Upper lobe of left lung (tissue), 6 donors: ENCODE measurements around the gene MUS81. TPM values are rescaled to one million over a fixed set of nuclear protein-coding genes. Genes with fewer than 3 reads are reported as not detected.

Experiments
- ATAC-seq, 2 donors: fragments of 200-7000 bp; cut with Tn5 transposase; one replicate each; pipeline ENCODE4 v1.9.1; 2022; ENCODE audit warnings: mild to moderate bottlenecking in 2 of 2, moderate library complexity in 2 of 2; ENCODE audit not compliant: low FRiP score in 2 of 2
- DNase-seq, 2 donors: peaks; one replicate each; pipeline ENCODE4 v3.0.0-alpha.2; 2019 to 2020
- H3K27ac ChIP-seq, 4 donors: fragments of 200-600 bp; sonication (generic); one replicate each; pipeline ENCODE4 v1.5.1; 2016 to 2019
- H3K27me3 ChIP-seq, 4 donors: fragments of 200-600 bp; sonication (generic); one replicate each; pipeline ENCODE4 v1.5.1; 2017 to 2019
- H3K36me3 ChIP-seq, 4 donors: fragments of 200-600 bp; sonication (generic); one replicate each; pipeline ENCODE4 v1.5.1; 2016 to 2019
- H3K4me1 ChIP-seq, 4 donors: fragments of 200-600 bp; sonication (generic); one replicate each; pipeline ENCODE4 v1.5.1; 2018 to 2019
- H3K4me3 ChIP-seq, 4 donors: fragments of 200-600 bp; sonication (generic); one replicate each; pipeline ENCODE4 v1.5.1; 2017 to 2019; ENCODE audit warnings: mild to moderate bottlenecking in 2 of 4, moderate library complexity in 1 of 4
- H3K9me3 ChIP-seq, 4 donors: fragments of 200-600 bp; sonication (generic); one replicate each; pipeline ENCODE4 v1.5.1; 2018 to 2019
- CTCF ChIP-seq, 6 experiments: fragments of 450-650 bp in 4 of 6; fragments of 200-600 bp in 2 of 6; sonication (generic) in 2 of 6; IDR thresholded peaks; one replicate each; pipeline ENCODE4 v1.5.1; 2016 to 2019; ENCODE audit warnings: antibody characterized with exemption in 6 of 6
- EP300 ChIP-seq, 4 donors: sonication (generic); formaldehyde crosslinking; IDR thresholded peaks; one replicate each; pipeline ENCODE4 v1.5.1; 2017; ENCODE audit warnings: antibody characterized with exemption in 4 of 4, control low read depth in 2 of 4
- POLR2A ChIP-seq, 4 donors: fragments of 450-650 bp; IDR thresholded peaks; one replicate each; pipeline ENCODE4 v1.5.1; 2016 to 2017; ENCODE audit warnings: antibody characterized with exemption in 4 of 4, mild to moderate bottlenecking in 2 of 4
- POLR2AphosphoS5 ChIP-seq, 2 donors: sonication (generic); formaldehyde crosslinking; IDR thresholded peaks; one replicate each; pipeline ENCODE4 v1.5.1; 2017; ENCODE audit warnings: antibody characterized with exemption in 2 of 2
- WGBS, 2 donors: methylation state at CpG; one replicate each; pipeline ENCODE4 v1.1.5; 2017 to 2018; 5-methylcytosine and 5-hydroxymethylcytosine counted together
- total RNA-seq, 6 donors: library from RNA; depleted of rRNA in 4 of 6; stranded (reverse); fragments of >200 nt in 4 of 6; gene quantifications; one replicate each; pipeline versions ENCODE4 v1.1.0 to v1.2.1, GENCODE V29; 2016 to 2021
- donor health status: DM: no; HTN: no; CAD: no; lungs with moderate emphysema.
- donor health status: DM: no; HTN: yes; CAD: no; lungs with severe emphysema.

The MUS81 gene
- total RNA-seq, 6 donors from 2014 or later: 41.5 to 182 (median 53.3) TPM

DNA sequence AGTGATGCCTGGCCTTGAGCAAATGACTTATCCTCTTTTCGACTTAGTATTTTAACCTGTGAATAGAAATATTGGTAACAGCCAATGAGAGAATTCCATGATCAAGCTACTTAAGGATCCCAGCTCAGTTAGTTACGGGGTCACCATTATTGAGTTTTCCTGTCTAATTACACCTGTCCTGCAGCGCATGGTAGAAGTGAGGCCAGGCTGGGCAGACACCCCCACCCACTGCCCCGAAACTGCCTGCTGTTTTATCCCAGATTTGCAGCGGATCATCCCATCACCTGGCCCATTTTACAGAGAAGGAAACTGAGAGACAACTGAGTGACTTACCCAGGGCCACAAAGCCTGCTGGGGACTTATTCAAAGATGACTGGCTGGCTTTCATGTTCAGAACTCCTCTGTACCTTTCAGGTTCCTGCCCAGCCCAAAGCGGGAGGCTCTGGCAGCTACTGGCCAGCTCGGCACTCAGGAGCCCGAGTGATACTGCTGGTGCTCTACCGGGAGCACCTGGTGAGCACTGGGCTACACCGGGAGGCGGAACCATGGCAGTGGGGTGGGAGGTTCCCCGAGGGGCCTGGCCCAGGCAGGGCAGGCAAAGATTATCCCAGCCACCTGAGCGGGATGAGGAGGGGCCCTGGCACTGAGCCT, 1.4 kb downstream of the MUS81 start:
- H3K4me3 ChIP-seq: peak overlapping the region in 3 of 4 donors; percentile 66 to 98 (median 77)
- peaks cover 11 to 44% (median 29%) of the 10 kb centered on the region in 4 donors for H3K4me1 ChIP-seq
- H3K27ac ChIP-seq: peak overlapping the region in 3 of 4 donors; percentile 94 to 99 (median 98)
- no peaks in the 10 kb centered on the region for H3K9me3 ChIP-seq
- peaks cover 16 to 49% (median 45%) of the 10 kb centered on the region in 4 donors for H3K36me3 ChIP-seq
- ATAC-seq (no peak), DNase-seq (peak in 1 of 2 donors; percentile 19)
- TF ChIP-seq POLR2A (IDR thresholded peaks at IDR 0.05): no peak
- TF ChIP-seq CTCF (IDR thresholded peaks at IDR 0.05): no peak
- no peak for TF ChIP-seq POLR2AphosphoS5 (IDR thresholded peaks at IDR 0.05)
- TF ChIP-seq EP300 (IDR thresholded peaks at IDR 0.05): no peak
- H3K27me3 ChIP-seq: no peaks in the 10 kb centered on the region
- WGBS, 2 donors: 91 to 92% methylated on average over 6 to 8 of the region's 13 CpGs

DNA sequence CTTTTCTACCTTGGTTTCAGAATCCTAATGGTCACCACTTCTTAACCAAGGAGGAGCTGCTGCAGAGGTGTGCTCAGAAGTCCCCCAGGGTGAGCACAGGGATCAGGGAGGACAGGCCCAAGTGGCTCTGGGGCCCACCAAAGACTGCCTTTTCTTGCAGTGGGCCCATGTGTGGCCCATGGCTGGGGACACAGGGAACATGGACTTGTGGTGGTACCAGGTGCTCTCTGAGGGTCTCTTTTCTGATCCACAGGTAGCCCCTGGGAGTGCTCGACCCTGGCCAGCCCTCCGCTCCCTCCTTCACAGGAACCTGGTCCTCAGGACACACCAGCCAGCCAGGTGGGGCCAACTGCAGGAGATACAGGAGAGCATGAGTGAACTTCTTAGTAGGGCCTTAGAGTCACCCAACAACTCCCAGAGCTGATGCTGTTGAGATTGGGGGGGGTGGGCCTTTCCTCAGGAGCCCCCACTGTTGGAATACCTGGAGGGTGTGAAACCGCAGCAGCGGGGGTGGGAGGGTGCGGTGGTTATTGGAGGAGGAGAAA, 2.0 kb downstream of the MUS81 start:
- 97% methylated on average over 3 to 5 of the region's 5 CpGs for WGBS, 2 donors
- H3K27me3 ChIP-seq: no peaks in the 10 kb centered on the region
- DNase-seq (peak in 1 of 2 donors; percentile 19), ATAC-seq (no peak)
- H3K4me3 ChIP-seq: no peak overlapping the region
- peaks cover 11 to 43% (median 28%) of the 10 kb centered on the region in 4 donors for H3K4me1 ChIP-seq
- no peaks in the 10 kb centered on the region for H3K9me3 ChIP-seq
- peaks cover 16 to 55% (median 51%) of the 10 kb centered on the region in 4 donors for H3K36me3 ChIP-seq
- TF ChIP-seq POLR2A (IDR thresholded peaks at IDR 0.05) (no peak), EP300 (IDR thresholded peaks at IDR 0.05) (no peak), CTCF (IDR thresholded peaks at IDR 0.05) (no peak), POLR2AphosphoS5 (IDR thresholded peaks at IDR 0.05) (no peak)
- H3K27ac ChIP-seq: peak overlapping the region in 1 of 4 donors; percentile 94

- H3K4me1 ChIP-seq: peaks cover 11 to 43% (median 28%) of the 10 kb centered on the region in 4 donors
- DNase-seq (peak in 1 of 2 donors; percentile 17), ATAC-seq (no peak)
- H3K36me3 ChIP-seq: peaks cover 16 to 64% (median 53%) of the 10 kb centered on the region in 4 donors
- no peak overlapping the region for H3K4me3 ChIP-seq
- WGBS, 2 donors: 76 to 94% methylated on average over 10 to 21 of the region's 24 CpGs
- no peaks in the 10 kb centered on the region for H3K9me3 ChIP-seq
- TF ChIP-seq POLR2A (IDR thresholded peaks at IDR 0.05) (no peak), EP300 (IDR thresholded peaks at IDR 0.05) (no peak), CTCF (IDR thresholded peaks at IDR 0.05) (no peak), POLR2AphosphoS5 (IDR thresholded peaks at IDR 0.05) (no peak)
- no peaks in the 10 kb centered on the region for H3K27me3 ChIP-seq
- peak overlapping the region in 1 of 4 donors; percentile 13 for H3K27ac ChIP-seq
These were observed 3.0 kb downstream of the MUS81 start for GRCh38 chr11:65862941-65863888.

- peak in 1 of 2 donors; percentile 18 for DNase-seq
These were observed 3.9 kb downstream of the MUS81 start for GRCh38 chr11:65863889-65864705.

More at GRCh38 chr11:65863889-65864705, 3.9 kb downstream of the MUS81 start:
- peaks cover 11 to 36% (median 22%) of the 10 kb centered on the region in 4 donors for H3K4me1 ChIP-seq
- H3K9me3 ChIP-seq: no peaks in the 10 kb centered on the region
- no peaks in the 10 kb centered on the region for H3K27me3 ChIP-seq
- no peak for TF ChIP-seq POLR2AphosphoS5 (IDR thresholded peaks at IDR 0.05)
- TF ChIP-seq POLR2A (IDR thresholded peaks at IDR 0.05): no peak
- no peak for TF ChIP-seq CTCF (IDR thresholded peaks at IDR 0.05)
- no peak for TF ChIP-seq EP300 (IDR thresholded peaks at IDR 0.05)
- peaks cover 16 to 73% (median 53%) of the 10 kb centered on the region in 4 donors for H3K36me3 ChIP-seq
- H3K27ac ChIP-seq: no peak overlapping the region
- ATAC-seq: no peak
- 79 to 93% methylated on average over 8 to 12 of the region's 12 CpGs for WGBS, 2 donors
- H3K4me3 ChIP-seq: no peak overlapping the region
